Glomerular endothelial cell (primary cell): ENCODE measurements around the gene SPIB. TPM values are rescaled to one million over a fixed set of nuclear protein-coding genes. Genes with fewer than 3 reads are reported as not detected.

Experiments used
- DNase-seq: peaks from one replicate; pipeline ENCODE4 v3.0.0-alpha.2; 2011; ENCODE audit warnings: low read depth, low spot score; ENCODE audit errors: extremely low read depth
- total RNA-seq: library from RNA; depleted of rRNA; stranded (reverse); fragments of >200 nt; gene quantifications from 2 replicates; pipeline ENCODE4 v1.2.3, GENCODE V29; 2015

The SPIB gene
- total RNA-seq, 1 donor from 2014 or later: not detected

- DNase-seq: no peak
These were observed 1.3 kb upstream of the SPIB start for GRCh38 chr19:50417111-50418081.

- DNase-seq: no peak
These were observed 363 bp downstream of the SPIB start for GRCh38 chr19:50419022-50419579.

DNA sequence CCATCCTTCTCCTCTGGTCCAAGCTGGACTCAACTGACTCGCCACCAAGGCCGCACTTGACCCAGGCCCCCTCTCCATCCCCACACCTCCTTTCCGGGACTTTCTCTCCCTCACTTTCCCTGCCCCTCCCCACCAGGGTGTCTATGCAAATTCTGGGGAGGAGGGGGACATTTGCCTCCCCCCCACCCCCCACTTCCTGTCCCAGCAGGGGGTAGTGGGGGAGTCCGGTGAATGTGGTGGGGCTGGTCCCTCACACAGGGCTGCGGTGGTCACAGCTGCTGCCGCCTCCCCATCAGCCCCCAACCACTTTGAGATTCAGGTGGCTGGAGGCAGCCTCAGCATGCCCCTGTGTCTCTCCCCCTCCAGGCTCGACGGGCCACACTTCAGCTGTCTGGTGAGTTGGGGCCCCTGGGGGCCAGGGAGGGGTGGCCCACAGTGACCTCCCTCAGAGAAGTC lies 870 bp downstream of the SPIB start:
- no peak for DNase-seq

DNA sequence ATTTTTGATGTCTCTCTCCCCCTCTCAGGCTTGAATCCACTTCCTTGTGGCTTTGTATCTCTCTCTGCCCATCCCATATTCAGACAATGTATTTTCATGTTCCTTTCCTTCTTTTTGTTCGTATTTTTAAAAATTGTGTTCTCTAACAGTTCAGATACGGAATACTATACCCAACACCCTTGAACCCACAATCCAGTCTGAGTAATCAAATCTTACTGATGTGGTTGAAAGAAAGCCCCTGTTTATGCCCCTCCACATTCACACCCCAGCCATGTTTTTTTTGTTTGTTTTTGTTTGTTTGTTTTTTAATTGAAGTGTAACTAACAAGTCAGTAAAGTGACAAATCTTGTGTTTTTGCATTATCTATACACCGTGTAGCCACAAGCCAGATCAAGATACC lies 1.4 kb downstream of the SPIB start:
- DNase-seq: no peak

DNA sequence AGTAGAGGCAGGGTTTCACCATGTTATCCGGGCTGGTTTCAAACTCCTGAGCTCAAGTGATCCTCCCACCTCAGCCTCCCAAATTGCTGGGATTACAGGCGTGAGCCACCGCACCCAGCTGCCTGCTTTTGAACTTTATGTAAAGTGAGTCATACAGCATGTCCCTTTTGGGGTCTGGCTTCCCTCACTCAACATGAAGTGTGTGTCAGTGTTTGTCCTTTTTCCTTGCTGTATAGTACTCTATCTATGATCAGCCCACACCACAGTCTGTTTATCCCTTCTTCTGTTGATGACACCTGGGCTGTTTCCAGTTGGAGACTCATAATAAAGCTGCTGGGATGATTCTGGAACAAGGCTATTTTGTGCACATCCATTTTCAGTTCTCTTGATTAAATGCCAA lies 2.1 kb downstream of the SPIB start:
- DNase-seq: no peak

DNA sequence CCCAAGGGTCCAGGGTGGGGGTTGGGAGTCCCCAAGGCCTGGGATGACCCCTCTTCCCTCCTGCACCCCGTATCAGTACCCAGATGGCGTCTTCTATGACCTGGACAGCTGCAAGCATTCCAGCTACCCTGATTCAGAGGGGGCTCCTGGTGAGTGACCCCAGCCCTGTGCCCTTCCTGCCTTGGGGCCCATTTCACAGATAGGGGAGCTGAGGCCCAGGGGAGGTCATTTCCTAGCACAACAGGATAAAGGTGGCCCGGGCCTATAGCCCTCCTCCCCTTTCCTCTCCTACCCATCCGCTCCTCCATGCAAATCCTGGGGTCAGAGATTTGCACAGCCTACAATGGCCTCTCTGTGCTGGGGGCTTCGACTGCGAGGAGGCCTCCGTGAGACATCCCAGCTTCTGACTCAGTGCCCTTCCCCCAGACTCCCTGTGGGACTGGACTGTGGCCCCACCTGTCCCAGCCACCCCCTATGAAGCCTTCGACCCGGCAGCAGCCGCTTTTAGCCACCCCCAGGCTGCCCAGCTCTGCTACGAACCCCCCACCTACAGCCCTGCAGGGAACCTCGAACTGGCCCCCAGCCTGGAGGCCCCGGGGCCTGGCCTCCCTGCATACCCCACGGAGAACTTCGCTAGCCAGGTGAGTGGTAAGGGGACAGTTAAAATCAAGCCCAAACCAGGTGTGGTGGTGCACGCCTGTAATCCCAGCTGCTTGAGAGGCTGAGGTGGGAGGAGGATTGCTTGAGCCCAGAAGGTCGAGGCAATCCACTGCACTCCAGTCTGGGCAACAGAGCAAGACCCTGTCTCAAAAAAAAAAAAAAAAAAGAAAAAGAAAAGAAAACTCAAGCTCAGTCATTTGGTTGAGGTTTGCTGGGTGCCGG lies 3.9 kb downstream of the SPIB start:
- DNase-seq: no peak

DNA sequence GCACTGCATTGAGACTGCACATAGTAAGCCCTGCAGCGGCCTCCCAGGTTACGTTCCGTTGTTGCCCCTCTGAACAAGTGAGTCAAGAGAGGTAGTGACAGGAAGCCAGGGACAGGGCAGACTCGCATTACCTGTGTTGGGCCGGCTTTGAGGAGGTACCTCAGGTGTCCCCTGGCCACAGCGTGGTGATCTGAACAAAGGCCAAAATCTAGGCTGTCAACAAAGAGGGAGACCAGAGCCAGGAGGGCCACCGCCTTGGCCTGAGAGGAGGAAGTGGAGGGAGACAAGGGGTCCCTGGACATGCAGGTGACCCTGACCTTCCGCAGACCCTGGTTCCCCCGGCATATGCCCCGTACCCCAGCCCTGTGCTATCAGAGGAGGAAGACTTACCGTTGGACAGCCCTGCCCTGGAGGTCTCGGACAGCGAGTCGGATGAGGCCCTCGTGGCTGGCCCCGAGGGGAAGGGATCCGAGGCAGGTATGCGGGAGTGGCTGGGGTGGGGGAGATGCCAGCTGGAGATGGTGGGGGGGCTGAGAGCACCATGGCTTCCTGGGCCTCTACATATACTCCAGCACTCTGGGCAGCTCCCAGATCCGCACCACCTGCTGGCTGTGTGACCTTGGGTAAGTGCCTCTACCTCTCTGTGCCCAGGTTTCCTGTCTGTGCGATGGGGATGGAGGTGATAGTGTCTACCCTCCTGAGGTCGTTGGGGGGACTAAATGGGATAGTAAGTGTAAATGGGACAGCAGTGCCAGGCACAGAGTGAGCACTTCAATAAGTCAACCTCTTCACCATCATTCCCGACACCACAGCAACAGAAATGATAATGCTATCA lies 4.8 kb downstream of the SPIB start:
- DNase-seq: no peak

DNA sequence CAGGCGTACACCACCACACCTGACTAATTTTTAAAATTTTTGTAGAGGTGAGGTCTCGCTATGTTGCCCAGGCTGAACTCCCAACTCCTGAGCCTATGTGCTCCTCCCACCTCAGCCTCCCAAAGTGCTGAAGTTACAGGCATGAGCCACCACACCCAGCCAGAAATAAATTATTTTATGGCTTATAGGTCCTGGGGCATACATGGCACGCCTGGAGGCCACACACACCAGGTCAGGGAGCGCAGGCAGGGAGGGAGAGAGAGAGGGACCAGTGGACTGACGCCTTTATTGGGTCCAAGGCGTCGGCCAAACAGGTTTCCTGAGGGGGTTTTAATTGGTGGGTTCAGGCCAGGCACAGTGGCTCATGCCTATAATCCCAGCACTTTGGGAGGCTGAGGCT lies 6.8 kb downstream of the SPIB start:
- DNase-seq: no peak

- DNase-seq: no peak
These were observed 8.7 kb downstream of the SPIB start for GRCh38 chr19:50427318-50427925.

GRCh38 chr19:50427997-50428425 lies 9.3 kb downstream of the SPIB start:
- DNase-seq: no peak

GRCh38 chr19:50428772-50429463 lies 10.2 kb downstream of the SPIB start:
- DNase-seq: no peak

- DNase-seq: no peak
These were observed 12.2 kb downstream of the SPIB start for GRCh38 chr19:50430888-50431342.

- DNase-seq: peak; percentile 14
These were observed 12.8 kb downstream of the SPIB start for GRCh38 chr19:50431343-50432220.

- no peak for DNase-seq
These were observed 13.7 kb downstream of the SPIB start, which contains the start of gene MYBPC2 for GRCh38 chr19:50432221-50433028. TSS of gene MYBPC2 (plus strand) at chr19:50432892. CDS start at chr19:50432954, 62 bp downstream.

DNA sequence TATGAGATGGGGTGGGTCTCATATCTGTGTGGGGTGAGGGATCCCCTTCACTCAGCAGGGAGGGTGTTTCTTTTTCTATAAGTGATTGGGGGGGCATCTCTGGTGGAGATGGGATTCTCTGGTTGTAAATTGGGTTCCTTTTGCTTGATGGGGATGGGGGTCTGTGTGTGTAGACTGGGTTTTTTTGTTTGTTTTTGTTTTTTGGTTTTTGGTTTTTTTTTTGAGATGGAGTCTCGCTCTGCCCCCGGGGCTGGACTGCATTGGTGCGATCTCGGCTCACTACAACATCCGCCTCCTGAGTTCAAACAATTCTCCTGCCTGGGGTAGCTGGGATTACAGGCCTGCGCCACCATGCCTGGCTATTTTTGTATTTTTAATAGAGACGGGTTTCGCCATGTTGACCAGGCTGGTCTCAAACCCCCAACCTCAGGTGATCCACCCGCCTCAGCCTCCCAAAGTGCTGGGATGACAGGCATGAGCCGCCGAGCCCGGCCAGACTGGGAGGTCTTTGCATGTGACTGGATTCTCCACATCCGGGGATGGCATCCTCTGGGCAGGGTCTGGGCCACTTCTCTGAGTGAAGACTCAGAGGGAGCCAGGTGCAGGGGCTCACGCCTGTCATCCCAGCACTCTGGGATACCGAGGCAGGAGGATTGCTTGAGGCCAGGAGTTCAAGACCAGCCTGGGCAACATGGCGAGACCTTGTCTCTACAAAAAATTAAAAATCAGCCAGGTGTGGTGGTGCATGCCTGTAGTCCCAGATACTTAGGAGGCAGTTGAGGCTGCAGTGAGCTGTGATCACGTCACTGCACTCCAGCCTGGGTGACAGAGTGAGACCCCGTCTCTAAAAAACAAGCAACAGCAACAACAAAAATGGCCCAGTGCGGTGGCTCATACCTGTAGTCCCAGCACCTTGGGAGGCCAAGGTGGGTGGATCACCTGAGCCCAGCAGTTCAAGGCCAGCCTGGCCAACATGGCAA lies 14.8 kb downstream of the SPIB start:
- no peak for DNase-seq

DNA sequence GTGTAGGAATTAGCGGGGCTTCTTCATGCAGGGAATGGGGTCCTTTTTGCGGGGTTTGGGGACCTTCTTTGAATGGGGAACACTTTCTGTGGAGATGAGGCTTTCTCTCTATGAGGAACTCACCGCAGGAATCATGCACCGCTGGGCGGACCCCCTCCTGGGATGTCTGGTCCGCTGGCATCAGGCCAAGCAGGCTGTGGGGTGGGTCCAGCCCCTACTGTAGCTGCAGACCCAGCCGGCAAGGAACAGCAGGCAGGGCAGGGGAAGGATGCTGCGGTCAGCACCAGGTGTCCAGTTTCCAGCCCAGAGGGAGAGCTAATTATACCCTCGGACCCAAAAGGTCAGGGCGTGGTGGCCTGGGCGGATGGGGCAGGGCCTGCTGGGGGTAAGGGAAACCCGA lies 15.8 kb downstream of the SPIB start:
- DNase-seq: no peak
